Epithelial cell of prostate (primary cell): ENCODE data around the gene DHRS11.
A peak's percentile ranks its signal among the peaks of the same experiment; 100 is the strongest.

Experiments used
- DNase-seq: peaks from one replicate; pipeline ENCODE4 v3.0.0-alpha.2; 2011; ENCODE audit warnings: low read depth, low spot score
- H3K27ac ChIP-seq: fragments of 450-650 bp; 2 replicates; pipeline ENCODE4 v1.5.1; 2017; ENCODE audit warnings: mild to moderate bottlenecking

Gene DHRS11

GRCh38 chr17:36611345-36612072, 19.8 kb downstream of the DHRS11 start:
- H3K27ac ChIP-seq, result peak overlapping the region; percentile 53
- DNase-seq, result peak; percentile 85

GRCh38 chr17:36612323-36612722, 20.6 kb downstream of the DHRS11 start:
- DNase-seq, result no peak
- H3K27ac ChIP-seq, result peak overlapping the region; percentile 53

GRCh38 chr17:36613155-36613554, 21.5 kb downstream of the DHRS11 start:
- no peak for DNase-seq
- no peak overlapping the region for H3K27ac ChIP-seq

- no peak for DNase-seq
- no peak overlapping the region for H3K27ac ChIP-seq
Measured at GRCh38 chr17:36614081-36614480, 22.4 kb downstream of the DHRS11 start.

- no peak for DNase-seq
- H3K27ac ChIP-seq, result no peak overlapping the region
Measured at GRCh38 chr17:36614933-36615332, 23.3 kb downstream of the DHRS11 start.

GRCh38 chr17:36616061-36617029, 24.7 kb downstream of the DHRS11 start:
- no peak overlapping the region for H3K27ac ChIP-seq
- no peak for DNase-seq

GRCh38 chr17:36617773-36618172, 26.1 kb downstream of the DHRS11 start:
- no peak overlapping the region for H3K27ac ChIP-seq
- no peak for DNase-seq

GRCh38 chr17:36623281-36623680, 31.6 kb downstream of the DHRS11 start:
- no peak overlapping the region for H3K27ac ChIP-seq
- DNase-seq, result no peak

- H3K27ac ChIP-seq, result no peak overlapping the region
- no peak for DNase-seq
Measured at GRCh38 chr17:36625188-36625587, 33.5 kb downstream of the DHRS11 start.

- no peak for DNase-seq
- H3K27ac ChIP-seq, result no peak overlapping the region
Measured at GRCh38 chr17:36627101-36627500, 35.4 kb downstream of the DHRS11 start.

GRCh38 chr17:36628576-36628975, 36.9 kb downstream of the DHRS11 start:
- DNase-seq, result no peak

GRCh38 chr17:36629252-36629847, 37.7 kb downstream of the DHRS11 start:
- no peak overlapping the region for H3K27ac ChIP-seq
- no peak for DNase-seq

More at GRCh38 chr17:36628576-36628975, 36.9 kb downstream of the DHRS11 start:
- no peak overlapping the region for H3K27ac ChIP-seq

- DNase-seq, result no peak
- no peak overlapping the region for H3K27ac ChIP-seq
Measured at GRCh38 chr17:36629970-36630502, 38.4 kb downstream of the DHRS11 start.

- H3K27ac ChIP-seq, result no peak overlapping the region
- DNase-seq, result no peak
Measured at GRCh38 chr17:36631022-36631421, 39.3 kb downstream of the DHRS11 start.

- H3K27ac ChIP-seq, result no peak overlapping the region
- DNase-seq, result no peak
Measured at GRCh38 chr17:36632916-36633771, 41.5 kb downstream of the DHRS11 start.

- no peak overlapping the region for H3K27ac ChIP-seq
- no peak for DNase-seq
Measured at GRCh38 chr17:36640346-36640745, 48.7 kb downstream of the DHRS11 start.

- DNase-seq, result no peak
- no peak overlapping the region for H3K27ac ChIP-seq
Measured at GRCh38 chr17:36640836-36641235, 49.2 kb downstream of the DHRS11 start.

GRCh38 chr17:36641331-36641876, 49.7 kb downstream of the DHRS11 start:
- no peak overlapping the region for H3K27ac ChIP-seq
- no peak for DNase-seq
